GM18511 (cell line): ENCODE measurements around the gene CACNA1H.
"Not testable (repeated sequence)": the region's sequence is repeated elsewhere in the genome, so short reads cannot be mapped to it uniquely, and the experiment has no call there.

Experiments
- ATAC-seq: cut with Tn5 transposase; IDR thresholded peaks from one replicate; pipeline ENCODE4 v1.9.1; 2021; ENCODE audit warnings: mild to moderate bottlenecking, moderate library complexity; ENCODE audit not compliant: unreplicated experiment

CACNA1H gene

DNA sequence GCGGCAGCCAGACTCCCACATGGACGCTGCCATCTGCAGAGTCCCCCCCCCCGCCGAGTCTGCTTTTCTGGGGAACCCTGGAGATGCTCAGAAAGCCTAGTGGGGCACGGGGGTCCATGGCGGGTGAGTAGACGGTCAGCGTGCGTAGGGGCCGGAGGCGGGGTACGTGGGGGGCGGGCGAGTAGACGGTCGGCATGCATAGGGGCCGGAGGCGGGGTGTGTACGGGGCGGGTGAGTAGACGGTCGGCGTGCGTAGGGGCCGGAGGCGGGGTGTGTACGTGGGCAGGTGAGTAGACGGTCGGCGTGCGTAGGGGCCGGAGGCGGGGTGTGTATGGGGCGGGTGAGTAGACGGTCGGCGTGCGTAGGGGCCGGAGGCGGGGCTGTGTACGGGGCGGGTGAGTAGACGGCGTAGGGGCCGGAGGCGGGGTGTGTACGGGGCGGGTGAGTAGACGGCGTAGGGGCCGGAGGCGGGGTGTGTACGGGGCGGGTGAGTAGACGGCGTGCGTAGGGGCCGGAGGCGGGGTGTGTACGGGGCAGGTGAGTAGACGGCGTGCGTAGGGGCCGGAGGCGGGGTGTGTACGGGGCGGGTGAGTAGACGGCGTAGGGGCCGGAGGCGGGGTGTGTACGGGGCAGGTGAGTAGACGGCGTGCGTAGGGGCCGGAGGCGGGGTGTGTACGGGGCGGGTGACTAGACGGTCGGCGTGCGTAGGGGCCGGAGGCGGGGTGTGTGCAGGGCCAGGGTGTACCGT is 32.7 kb downstream of the CACNA1H start:
- ATAC-seq = not testable (repeated sequence)

DNA sequence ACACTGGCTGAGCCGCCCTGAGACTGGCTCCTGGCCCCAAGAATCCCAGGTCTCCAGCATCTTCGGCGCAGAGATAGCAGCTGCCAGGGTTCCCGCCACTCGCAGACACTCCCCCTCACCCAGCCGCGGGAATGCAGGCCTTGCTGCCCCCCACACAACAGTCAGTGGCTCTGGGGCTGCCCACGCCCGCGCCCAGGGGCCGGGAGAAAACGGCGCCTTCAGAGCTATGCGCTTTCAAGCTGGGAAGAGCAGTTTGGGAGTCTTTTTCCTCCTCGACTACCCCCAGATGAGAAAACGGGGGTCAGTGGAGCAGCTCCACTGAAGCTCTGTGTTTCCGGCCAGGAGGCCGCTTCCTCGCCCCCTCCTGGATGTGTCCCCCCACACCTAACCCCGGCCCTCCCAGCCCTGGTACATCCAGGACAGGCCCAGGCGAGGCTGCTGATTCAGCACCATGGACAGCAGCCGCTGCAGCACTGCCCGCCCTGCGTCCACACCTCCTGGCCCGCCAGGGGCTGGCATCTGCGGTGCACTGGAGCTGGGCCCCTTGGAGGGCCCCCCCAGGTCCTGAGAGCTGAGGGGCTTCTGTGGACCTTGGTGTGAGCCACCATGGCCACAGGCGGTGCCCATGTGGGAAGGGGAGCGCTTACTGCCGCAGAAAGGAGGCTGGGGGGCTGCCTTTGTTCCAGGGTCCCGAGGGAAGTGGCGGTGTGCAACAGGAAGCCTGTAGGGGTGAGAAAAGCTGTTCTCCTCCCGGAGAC is 35.7 kb downstream of the CACNA1H start:
- no peak for ATAC-seq

DNA sequence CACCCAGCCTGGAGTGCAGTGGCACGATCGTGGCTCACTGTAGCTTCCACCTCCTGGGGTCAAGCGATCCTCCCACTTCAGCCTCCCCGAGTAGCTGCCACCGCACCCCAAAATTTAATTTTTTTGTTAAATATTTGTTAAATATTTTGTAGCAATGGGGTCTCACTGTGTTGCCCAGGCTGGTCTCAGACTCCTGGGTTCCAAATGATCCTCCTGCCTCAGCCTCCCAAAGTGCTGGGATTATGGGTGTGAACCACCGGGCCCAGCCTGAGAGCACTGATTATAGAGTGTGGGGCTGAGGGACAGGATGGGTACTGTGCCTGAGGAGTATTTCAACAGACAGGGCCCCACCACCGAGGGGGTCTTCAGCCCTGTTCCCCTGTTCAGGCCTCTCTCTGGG is 36.5 kb downstream of the CACNA1H start:
- no peak for ATAC-seq

DNA sequence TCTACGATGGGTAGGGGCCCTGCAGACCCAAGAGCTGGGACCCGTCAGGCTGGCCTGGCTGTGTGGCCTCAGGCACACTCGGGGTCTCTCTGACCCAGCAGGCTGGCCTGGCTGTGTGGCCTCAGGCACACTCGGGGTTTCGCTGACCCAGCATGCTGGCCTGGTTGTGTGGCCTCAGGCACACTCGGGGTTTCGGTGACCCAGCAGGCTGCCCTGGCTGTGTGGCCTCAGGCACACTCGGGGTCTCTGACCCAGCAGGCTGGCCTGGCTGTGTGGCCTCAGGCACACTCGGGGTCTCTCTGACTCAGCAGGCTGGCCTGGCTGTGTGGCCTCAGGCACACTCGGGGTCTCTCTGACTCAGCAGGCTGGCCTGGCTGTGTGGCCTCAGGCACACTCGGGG is 37.9 kb downstream of the CACNA1H start:
- not testable (repeated sequence) for ATAC-seq

DNA sequence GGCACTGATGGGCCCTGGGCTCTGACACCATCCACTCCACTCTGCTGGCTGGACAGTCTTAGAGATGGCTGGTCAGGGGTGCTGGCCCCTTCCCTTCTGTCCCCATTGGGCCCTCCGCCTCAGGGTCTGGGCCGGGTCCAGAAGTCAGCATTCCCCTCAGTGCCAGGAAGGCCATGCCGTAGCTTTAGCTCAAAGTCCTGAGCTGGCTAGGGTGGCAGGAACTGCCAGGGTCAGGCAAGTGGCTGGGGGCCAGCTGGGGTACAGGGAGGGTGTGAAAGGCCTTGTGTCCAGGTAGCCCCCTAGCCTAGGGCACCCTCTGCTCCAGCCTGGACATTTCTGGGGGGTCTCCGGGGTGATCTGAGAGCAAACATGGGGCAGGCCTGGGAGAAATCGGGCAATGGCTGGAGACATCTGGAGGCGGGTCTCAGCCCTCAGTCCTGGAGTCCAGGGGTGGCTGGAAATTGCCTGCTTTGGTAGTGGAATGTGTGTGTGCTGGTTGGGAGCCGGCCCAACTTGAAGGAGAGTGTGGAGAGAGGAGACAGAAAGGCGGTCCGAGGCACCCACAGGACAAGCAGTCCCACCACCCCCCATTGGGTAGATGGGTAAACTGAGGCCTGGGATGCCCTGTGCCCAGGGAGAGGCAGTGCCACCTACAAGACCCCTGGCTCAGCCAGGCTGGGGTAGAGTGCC is 39.6 kb downstream of the CACNA1H start:
- no peak for ATAC-seq

DNA sequence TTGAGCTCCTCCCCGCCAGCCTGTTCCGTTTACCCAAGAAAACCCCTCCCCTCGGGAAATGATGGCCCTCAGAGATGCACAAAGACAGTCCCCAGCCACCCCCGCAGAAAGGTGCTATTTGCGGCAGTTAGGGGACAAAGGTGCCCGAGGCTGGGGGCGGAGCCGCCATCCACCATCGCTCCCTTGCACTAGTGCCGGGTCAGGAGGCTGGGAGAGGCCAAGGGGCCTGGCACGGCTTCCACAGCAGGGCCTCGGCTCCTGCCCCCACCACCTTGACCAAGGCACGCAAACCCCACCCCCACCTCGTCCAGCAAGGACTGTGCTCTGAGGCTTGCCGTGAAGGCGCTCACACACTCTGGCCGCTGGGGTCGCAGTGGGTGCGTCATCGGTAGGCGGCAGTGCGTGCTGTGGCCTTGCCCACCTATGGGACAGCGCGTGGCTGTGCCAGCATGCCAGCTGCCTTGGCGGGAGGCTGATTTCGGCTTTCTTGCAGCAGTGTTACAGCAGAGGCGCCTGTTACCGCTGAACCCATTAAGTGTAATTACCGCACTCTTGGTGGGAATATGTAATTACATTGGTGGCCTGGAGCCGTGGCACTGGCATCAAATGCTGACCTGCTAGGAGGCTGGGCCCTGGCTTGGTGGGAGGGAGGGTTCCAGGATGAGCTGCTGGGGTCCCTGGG is 40.4 kb downstream of the CACNA1H start:
- ATAC-seq = no peak

DNA sequence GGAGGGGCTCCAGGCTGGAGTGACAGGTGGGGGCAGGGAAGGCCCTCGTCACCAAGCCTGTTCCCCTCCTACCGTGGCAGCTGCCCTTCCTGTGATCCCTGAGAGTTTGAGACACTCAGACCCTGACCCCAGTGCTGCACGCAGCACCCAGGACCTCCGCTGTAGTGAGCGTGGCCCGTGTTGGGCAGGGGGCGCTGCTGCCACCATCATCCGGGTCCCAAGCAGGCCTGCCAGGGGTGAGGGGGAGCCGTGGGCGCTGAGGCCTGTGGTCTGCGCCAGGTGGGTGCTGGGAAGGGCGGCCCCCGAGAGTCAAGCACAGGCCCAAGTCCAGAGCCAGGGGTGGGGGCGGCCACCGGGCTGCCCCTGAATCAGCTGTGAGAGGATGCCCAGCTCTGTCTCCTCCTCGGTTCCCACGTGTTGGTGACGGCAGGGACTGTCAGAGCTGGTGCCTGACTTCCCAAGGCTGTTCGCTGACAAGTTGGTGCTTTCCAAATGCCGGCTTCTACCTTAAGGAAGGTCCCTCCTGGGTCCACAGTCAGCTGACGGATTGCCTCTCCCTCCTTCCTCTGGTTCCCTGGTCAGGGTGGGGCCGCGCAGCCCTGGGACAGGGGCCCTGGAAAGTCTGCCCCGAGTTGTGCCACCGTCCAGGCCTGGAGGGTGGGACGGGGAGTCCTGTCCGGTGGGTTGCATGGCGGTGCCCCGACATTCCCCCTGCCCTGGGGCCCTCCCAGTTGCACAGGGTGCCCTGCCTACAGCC is 41.1 kb downstream of the CACNA1H start:
- ATAC-seq = no peak

DNA sequence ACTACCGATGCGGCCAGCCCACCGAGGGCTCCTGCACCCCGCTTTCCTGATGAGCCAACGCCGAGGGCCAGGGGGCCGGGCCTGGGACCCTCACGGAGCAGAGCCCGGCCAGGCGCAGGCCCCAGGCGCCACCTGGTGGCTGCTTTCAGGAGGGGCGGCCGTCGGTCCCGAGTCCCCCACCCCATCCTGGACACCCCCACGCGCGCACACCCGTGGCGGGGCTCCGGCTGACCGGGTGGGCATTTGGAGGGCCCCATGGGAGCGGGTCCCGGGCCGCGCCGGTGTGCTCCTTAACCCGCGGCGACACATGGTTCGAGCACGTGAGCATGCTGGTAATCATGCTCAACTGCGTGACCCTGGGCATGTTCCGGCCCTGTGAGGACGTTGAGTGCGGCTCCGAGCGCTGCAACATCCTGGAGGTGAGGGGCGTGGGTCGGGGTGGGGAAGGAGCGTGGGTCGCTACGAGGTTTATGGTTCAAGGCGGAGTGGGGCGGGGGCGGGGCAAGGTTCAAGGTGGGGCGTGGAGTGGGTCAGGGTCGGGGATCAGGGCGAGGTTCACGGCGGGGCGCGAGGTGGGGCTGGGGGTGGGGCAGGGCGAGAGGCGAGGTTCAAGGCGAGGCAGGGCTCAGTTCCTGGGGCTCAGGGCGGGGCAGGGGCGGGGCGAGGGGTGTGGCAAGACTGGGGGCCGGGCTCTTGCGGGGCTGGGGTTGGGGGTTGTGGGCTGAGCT is 41.9 kb downstream of the CACNA1H start:
- ATAC-seq = no peak

DNA sequence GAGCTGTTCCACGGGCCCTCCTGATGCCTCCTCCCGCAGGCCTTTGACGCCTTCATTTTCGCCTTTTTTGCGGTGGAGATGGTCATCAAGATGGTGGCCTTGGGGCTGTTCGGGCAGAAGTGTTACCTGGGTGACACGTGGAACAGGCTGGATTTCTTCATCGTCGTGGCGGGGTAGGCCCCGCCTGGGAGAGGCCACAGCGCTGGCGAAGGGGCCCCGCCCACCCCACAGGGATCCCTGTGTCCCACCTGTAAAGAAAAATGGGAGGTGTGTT is 42.4 kb downstream of the CACNA1H start:
- ATAC-seq = no peak

DNA sequence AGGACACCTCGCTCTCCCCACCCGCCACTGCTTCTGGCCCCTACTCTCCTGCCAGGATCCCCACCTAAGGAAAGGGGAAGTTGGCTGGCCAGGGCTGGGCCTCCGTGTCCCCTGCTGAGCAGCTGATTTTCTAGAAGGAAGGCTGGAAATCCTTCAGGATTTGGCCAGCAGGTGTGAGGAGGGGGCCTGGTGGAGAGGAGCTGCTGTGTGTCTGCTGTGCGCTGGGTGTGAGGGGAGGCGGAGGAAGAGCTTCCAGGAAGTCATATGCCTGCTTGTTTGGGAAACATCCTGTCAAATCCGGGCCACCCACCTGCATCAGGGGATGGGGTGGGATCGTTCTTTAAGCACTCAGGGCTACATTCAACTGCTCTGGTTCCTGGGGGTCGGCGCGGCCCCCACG is 43.6 kb downstream of the CACNA1H start:
- no peak for ATAC-seq

DNA sequence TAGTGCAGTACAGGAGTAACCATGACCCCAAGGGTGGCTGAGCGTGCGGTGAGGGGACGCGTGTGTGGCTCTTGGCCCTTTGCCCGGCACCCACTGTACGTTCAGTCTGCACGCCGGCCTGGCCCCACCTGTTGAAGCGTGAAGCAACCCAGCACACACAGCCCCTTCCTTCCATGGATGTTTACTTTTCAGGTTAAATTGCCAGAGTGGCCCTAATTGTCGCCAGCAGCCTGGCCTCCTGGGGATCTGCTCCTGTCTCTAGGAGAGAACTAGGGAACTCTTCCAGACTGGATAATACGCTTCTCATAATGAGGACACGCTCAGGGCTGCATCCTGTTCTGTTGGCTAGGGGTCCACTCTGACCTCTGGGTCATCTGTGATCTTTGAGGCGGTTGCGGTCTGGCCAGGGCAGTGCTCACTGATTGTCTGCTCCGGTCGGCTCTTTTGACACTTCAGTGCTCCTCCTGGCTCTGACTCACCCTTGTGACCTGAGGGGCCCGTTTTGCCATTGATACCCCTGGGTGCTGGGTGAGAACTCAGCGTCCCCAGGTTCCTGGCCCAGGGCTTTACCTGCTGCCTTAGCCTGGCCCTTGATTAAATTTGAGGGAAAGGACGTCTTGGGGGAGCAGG is 44.4 kb downstream of the CACNA1H start:
- no peak for ATAC-seq

DNA sequence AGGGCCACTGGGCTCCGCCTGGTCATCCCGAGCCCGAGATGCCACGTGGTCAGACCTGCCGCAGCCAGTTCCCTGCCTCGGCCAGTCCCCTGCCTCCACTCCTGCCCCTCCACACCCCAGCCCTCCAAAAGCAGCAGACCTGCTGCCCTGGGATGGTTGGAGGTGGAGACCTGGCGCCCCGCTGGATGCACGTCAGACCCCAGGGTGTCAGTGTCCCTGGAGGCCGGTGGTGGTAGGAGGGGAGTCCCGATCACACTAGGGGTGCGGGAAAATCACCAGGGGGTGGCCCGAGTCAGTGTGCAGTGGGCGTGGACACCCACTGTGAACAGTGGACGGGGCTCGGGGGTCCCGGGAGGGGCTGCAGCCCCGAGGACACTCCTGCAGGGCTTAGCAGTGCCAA is 45.3 kb downstream of the CACNA1H start:
- ATAC-seq = no peak

DNA sequence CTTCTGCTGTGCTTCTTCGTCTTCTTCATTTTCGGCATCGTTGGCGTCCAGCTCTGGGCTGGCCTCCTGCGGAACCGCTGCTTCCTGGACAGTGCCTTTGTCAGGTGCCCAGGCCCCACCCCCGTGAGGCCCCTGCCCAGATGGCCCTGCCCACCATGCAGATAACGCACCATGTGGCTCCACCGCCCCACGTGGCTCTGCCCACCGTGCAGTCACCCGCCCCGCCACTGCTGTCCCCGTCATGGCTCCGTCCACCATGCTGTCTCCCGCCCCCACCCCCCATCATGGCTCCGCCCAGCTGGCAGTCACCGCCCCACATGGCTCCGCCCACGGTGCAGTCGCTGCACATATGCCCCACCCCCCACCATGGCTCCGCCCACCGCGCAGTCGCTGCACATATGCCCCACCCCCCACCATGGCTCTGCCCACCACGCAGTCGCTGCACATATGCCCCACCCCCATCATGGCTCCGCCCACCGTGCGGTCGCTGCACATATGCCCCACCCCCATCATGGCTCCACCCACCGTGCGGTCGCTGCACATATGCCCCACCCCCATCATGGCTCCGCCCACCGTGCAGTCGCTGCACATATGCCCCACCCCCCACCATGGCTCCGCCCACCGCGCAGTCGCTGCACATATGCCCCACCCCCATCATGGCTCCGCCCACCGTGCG is 45.9 kb downstream of the CACNA1H start:
- not testable (repeated sequence) for ATAC-seq

DNA sequence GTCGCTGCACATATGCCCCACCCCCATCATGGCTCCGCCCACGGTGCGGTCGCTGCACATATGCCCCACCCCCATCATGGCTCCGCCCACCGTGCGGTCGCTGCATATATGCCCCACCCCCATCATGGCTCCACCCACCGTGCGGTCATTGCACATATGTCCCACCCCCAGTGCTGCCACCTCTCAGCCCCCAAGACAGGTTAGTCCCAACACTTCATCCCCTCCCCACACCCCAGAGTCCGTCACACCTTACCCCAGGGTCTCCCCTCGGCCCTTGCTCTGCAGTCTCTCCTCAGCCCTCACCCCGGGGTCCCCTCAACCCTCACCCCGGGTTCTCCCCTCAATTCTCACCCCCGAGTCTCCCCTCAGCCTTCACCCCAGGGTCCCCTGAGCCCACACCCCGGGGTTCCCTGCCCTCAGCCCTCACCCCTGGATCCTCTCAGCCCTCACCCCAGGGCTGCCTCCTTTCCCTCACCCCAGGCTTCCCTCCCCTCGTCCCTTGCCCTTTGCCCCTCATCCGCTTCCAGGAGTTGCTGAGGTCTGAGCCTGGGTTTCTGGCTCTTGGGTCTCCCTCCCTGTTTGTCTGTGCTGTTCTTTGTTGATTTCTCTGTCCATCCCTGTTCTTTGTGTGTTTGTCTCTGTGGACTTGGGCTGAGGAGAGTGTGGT is 46.6 kb downstream of the CACNA1H start:
- no peak for ATAC-seq

DNA sequence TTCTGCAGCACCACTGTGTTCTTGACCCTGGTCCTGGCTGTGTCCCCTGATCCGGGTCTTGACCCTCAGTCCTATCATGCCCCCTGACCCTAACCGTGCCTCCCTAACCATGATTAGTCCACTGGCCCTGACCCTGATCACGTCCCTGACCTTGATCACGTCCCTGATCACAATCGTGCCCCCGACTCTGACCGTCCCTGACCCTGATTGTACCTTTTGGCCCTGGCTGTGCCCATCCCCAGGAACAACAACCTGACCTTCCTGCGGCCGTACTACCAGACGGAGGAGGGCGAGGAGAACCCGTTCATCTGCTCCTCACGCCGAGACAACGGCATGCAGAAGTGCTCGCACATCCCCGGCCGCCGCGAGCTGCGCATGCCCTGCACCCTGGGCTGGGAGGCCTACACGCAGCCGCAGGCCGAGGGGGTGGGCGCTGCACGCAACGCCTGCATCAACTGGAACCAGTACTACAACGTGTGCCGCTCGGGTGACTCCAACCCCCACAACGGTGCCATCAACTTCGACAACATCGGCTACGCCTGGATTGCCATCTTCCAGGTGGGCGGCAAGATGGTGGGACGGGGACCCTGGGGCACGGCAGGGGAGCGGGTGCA is 47.2 kb downstream of the CACNA1H start:
- ATAC-seq = no peak

DNA sequence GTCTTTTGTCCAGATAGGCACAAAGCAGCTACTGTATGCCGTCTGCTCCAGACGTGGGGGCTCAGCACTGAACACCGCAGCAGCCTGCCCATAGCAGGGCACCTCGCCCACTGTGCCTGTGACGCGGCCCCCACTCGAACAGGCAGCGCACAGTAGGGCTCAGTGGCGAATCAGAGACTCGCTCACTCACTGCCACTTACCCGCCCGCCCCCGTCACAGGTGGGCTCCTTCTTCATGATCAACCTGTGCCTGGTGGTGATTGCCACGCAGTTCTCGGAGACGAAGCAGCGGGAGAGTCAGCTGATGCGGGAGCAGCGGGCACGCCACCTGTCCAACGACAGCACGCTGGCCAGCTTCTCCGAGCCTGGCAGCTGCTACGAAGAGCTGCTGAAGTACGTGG is 48.5 kb downstream of the CACNA1H start:
- no peak for ATAC-seq

DNA sequence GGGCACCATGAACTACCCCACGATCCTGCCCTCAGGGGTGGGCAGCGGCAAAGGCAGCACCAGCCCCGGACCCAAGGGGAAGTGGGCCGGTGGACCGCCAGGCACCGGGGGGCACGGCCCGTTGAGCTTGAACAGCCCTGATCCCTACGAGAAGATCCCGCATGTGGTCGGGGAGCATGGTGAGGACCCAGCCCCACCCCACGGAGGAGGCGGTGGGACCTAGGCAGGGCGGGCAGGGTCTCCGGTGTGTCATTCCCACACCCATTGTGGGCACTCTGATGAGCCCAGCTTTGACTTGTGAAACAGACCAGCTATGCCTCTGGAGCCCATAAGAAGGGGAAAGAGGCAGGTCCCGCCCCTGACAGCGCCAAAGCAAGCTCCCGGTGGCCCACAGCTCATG is 49.4 kb downstream of the CACNA1H start:
- ATAC-seq = no peak

DNA sequence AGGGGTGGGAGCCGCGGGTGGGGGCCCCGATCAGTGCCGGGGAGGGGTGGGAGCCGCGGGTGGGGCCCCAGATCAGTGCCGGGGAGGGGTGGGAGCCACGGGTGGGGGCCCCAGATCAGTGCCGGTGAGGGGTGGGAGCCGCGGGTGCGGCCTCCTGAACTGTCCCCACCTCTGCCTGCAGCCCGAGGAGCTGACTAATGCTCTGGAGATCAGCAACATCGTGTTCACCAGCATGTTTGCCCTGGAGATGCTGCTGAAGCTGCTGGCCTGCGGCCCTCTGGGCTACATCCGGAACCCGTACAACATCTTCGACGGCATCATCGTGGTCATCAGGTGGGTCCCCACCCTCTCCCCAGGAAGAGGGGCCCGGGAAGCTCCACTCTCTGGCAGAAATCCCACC is 52.0 kb downstream of the CACNA1H start:
- ATAC-seq = no peak
